ENCODE results near the gene TMEM156.

Gene TMEM156

DNA sequence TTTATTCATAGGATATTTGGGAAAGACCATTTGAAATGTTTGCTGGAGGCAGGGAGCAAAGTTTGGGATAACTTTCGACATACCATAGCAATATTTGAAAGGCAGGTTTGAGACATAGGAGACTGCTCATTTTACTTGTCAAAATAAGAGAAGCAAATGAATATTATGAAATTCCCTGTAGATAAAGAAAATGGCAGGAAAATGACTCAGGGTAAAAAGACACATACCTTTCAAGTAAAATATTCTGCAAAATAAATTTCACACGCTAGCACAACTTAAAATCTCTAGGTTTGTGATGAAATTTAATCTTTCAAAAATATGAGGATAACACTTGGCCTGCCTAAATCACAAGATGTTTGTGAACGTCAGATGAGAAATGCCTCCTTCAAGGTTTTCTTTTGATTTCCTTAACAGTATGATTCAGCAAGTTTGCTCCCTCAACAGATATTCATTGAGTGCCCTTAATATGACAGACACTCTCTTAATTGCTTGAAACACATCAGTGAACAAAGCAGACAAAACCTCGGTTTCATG, 6.6 kb downstream of the TMEM156 start:
- Histone ChIP-seq H3K27ac (peak overlapping the region; percentile 47), H3K27me3 (no peaks in the 10 kb centered on the region), H3K4me3 (ENCODE audit: low read depth in 1 of 2, low read length in 1 of 2) (no peak overlapping the region), H3K36me3 (no peaks in the 10 kb centered on the region), H3K9me3 (no peaks in the 10 kb centered on the region), H3K4me1 (ENCODE audit: control insufficient read depth in 1 of 2, insufficient read depth in 1 of 2, low read depth in 1 of 2, low read length in 1 of 2) (peaks cover 16 to 31% of the 10 kb centered on the region in 2 experiments)
- TF ChIP-seq, protein P1, sequence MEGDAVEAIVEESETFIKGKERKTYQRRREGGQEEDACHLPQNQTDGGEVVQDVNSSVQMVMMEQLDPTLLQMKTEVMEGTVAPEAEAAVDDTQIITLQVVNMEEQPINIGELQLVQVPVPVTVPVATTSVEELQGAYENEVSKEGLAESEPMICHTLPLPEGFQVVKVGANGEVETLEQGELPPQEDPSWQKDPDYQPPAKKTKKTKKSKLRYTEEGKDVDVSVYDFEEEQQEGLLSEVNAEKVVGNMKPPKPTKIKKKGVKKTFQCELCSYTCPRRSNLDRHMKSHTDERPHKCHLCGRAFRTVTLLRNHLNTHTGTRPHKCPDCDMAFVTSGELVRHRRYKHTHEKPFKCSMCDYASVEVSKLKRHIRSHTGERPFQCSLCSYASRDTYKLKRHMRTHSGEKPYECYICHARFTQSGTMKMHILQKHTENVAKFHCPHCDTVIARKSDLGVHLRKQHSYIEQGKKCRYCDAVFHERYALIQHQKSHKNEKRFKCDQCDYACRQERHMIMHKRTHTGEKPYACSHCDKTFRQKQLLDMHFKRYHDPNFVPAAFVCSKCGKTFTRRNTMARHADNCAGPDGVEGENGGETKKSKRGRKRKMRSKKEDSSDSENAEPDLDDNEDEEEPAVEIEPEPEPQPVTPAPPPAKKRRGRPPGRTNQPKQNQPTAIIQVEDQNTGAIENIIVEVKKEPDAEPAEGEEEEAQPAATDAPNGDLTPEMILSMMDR (IDR thresholded peaks at IDR 0.05), result no peak

DNA sequence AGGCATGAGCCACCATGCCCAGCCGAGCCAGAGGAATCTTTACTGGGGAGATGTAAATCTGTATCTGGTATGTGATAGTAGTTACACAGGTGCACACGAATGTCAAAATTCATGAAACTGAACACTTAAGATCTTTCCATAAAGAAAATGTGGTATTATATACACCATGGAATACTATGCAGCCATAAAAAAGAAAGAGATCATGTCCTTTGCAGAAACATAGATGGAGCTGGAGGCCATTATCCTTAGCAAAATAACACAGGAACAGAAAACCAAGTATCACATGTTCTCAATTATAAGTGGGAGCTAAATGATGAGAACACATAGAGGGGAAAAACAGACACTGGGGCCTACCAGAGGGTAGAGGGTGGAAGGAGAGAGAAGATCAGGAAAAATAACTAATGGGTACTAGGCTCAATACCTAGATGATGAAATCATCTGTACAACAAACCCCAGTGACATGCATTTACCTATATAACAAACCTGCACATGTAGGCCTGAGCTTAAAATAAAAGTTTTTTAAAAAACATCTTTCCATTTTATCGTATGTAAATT, 7.8 kb downstream of the TMEM156 start:
- Histone ChIP-seq H3K9me3 (no peaks in the 10 kb centered on the region), H3K27ac (no peak overlapping the region), H3K4me3 (ENCODE audit: low read depth in 1 of 2, low read length in 1 of 2) (no peak overlapping the region), H3K4me1 (ENCODE audit: control insufficient read depth in 1 of 2, insufficient read depth in 1 of 2, low read depth in 1 of 2, low read length in 1 of 2) (peaks cover 6 to 22% of the 10 kb centered on the region in 2 experiments), H3K27me3 (no peaks in the 10 kb centered on the region), H3K36me3 (no peaks in the 10 kb centered on the region)
- TF ChIP-seq, protein P1 (IDR thresholded peaks at IDR 0.05), result no peak

DNA sequence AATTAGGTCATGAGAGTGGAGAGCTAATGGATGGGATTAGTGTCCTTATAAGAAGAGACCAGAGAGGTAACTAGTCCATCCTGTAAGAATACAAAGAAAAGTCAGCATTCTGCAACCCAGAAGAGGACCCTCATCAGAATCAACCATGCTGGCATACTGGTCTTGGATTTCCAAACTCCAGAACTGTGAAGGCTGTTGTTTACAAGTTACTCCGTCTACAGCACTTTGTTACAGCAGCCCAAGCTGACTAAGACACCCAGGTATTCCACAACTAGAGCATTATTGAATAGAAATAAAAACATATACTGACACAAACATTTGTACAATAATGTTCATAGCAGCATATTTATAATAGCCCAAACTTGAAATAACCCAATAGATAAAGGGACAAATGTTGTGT, 9.2 kb downstream of the TMEM156 start:
- TF ChIP-seq, protein P1 (IDR thresholded peaks at IDR 0.05), result no peak
- no peaks in the 10 kb centered on the region for H3K9me3 ChIP-seq
- H3K27me3 ChIP-seq, result no peaks in the 10 kb centered on the region
- no peak overlapping the region for H3K27ac ChIP-seq
- no peak overlapping the region for H3K4me3 ChIP-seq (ENCODE audit: low read depth in 1 of 2, low read length in 1 of 2)
- H3K36me3 ChIP-seq, result no peaks in the 10 kb centered on the region
- peaks cover 6 to 9% of the 10 kb centered on the region in 2 experiments for H3K4me1 ChIP-seq (ENCODE audit: control insufficient read depth in 1 of 2, insufficient read depth in 1 of 2, low read depth in 1 of 2, low read length in 1 of 2)

DNA sequence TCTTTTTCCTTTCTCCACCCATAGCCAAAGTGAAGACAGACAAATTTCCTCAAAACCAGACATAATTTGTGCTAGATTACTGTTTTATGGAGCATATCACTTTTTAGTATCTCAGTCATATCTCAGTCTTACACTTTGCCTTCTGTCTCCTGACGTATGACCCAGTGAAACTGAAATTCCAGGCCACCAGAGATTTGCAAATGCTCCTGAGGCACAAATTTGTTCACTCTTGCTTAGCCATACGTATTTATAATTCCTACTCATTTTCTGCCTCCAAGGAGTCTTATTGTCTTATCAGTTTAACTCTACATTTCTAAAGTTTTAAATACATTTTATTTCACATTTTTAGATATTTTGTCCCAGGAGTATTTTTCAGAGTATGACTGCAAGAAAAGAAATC, 10.0 kb downstream of the TMEM156 start:
- Histone ChIP-seq H3K9me3 (no peaks in the 10 kb centered on the region), H3K36me3 (no peaks in the 10 kb centered on the region), H3K27me3 (no peaks in the 10 kb centered on the region), H3K4me3 (ENCODE audit: low read depth in 1 of 2, low read length in 1 of 2) (no peak overlapping the region), H3K4me1 (ENCODE audit: control insufficient read depth in 1 of 2, insufficient read depth in 1 of 2, low read depth in 1 of 2, low read length in 1 of 2) (peaks cover 6 to 8% of the 10 kb centered on the region in 2 experiments), H3K27ac (no peak overlapping the region)
- TF ChIP-seq, protein P1 (IDR thresholded peaks at IDR 0.05), result no peak

DNA sequence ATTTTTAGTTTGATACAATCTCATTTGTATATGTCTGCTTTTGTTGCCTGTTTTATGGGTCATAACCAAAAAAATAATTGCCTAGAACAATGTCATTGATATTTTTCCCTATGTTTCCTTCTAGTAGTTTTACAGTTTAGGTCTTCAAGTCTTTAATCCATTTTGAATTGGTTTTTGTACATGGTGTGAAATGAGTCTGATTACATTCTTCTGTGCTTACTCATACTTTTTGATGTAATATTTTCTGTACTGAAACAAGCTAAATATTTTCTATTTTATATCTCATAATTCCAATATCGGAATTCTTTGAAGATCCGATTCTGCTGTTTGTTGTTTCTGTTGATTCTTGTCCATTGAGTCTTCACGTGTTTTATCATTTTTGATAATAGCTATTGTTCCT, 10.6 kb downstream of the TMEM156 start:
- H3K4me1 ChIP-seq (ENCODE audit: control insufficient read depth in 1 of 2, insufficient read depth in 1 of 2, low read depth in 1 of 2, low read length in 1 of 2), result peaks cover 6 to 8% of the 10 kb centered on the region in 2 experiments

More for the DNA sequence above, 10.6 kb downstream of the TMEM156 start:
- TF ChIP-seq, protein P1 (IDR thresholded peaks at IDR 0.05), result no peak
- H3K27me3 ChIP-seq, result no peaks in the 10 kb centered on the region
- H3K9me3 ChIP-seq, result no peaks in the 10 kb centered on the region
- H3K36me3 ChIP-seq, result no peaks in the 10 kb centered on the region
- no peak overlapping the region for H3K4me3 ChIP-seq (ENCODE audit: low read depth in 1 of 2, low read length in 1 of 2)
- no peak overlapping the region for H3K27ac ChIP-seq
